Stimulated activated CD8-positive, alpha-beta memory T cell treated with anti-CD3 and anti-CD28 coated beads, Interleukin-7, amount 100 ng/mL, for 1 hour (primary cell): ENCODE data around the gene ZC2HC1B.

Source experiments
- DNase-seq, 2 donors: peaks; one replicate each; pipeline ENCODE4 v3.0.0-alpha.2; 2020; ENCODE audit warnings: low read depth in 2 of 2

ZC2HC1B gene

DNA sequence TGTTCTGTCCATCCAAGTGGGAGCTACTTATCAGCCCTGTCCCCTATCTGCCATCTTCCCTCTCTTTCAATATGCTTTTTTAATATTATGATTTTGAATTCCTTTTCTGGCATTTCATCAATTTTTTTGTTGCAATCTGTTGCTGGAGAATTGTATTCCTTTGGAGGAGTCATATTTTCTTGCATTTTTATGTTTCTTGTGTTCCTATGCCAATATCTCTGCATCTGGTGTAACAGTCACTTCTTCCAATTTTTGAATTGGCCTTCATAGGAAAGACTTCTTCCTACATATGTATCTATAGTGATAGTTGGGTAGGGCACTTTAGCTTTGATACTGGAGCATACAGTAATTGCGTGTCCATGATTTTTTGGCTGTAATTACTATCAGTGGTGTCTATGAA lies 70.1 kb downstream of the ZC2HC1B start:
- DNase-seq: no peak

DNA sequence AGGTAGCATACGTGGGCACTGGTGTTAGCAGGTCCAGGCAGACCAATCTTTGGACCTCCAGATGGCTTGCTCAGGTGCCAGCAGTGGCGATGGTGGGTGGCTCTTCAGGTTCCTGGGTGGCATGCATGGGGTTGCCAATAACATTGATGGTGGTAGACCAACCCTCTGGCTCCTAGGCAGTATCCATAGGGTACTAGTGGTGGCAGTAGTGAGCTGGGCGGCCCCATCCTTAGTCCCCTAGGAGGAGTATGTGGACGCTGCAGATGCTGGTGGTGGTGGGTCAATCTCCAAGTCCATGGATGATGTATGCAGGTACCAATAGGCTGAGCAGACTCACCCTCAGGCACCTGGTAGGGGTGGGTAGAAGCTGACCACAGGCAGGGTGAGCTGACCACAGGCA lies 70.6 kb downstream of the ZC2HC1B start:
- DNase-seq: no peak

DNA sequence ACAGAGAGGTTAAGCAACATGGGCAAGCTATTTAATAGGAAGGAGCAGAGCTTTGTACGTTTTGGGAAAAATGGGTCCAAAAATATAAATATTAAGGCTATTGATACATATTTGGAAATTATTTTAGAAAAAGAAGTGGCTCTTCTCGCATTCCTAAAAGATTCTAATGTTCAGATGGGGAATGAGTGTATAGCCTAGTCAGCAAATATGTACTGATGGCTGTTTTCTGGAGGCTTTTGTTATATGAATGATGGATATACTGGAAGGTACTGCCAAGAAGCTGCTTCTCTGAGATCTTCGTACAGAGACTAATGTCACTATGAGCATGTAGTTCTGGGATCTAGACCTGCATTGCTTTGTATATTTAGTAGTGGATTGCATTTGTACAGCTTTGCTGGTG lies 72.1 kb downstream of the ZC2HC1B start:
- no peak for DNase-seq

DNA sequence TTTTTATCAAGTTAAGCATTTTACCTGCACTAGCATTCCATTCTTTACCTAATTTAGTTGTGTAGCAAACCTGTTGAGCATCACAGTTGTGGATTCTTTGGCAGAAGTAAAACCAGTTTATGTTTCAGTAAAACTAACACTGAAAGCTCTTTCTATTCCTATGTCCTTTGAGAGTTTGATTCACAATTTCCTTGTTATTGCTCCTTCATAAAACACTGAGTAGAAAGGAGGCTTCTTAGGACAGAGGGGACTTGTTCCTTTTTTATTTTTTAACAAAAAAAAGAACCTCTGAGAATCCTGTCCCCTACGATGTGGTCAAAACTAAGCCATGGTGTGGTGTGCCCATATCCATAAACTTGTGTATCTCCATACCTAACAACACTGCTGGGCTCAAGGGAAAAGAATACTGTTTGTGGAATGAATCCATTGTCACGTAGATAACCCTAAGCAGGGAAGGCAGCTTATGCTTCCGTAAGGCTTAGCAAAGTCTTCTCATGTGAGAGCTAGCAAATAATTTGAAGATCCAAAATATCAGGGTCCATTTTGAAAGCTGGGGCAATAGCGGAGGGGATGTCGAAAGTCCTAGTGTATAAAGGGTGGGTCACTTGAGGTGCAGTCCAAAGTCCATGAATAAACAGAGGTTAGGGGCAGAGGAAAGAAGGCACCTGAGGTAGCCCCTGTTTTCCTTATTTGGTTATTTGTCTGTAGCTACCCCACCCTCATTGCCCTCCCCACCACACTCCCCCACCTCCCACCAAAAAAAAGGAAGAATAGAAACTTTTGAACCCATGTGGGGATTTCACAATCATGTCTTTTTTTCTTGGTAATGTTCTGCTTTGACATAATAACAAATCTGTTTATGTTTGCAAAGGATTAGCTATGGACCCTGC lies 72.7 kb downstream of the ZC2HC1B start:
- no peak for DNase-seq

DNA sequence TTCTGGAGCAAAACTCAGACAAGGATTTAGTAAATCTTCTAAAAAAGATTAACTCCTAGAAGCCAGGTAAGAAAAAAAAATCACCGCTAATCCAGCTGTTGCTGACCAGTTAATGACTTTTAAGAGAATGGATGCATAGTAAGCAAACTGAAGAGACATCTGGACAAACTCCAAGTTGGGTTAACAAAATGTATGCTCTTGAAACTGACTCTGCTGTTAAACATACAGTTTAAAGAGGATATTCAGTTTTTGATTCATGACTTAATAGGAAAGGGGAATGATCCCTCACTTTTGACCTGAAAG lies 73.3 kb downstream of the ZC2HC1B start:
- DNase-seq: no peak

DNA sequence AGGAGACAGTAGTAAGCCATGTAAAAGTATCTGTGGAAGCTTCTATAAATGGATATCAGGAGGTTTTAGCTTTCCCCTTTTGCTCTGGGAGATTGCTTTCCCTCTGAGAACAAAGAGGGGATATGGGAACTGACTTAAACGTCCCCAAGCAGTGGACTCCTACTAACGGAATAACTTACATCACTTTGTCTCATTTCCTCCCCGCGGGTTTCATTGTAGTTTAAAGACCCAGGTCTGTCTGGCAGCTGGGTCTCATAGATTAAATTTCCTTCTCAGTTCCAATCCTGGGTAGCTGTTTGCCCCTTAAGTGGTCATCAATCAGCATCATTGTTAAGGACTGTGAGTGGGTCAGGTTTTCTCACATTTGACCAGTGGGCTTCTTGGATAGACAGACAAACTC lies 75.1 kb downstream of the ZC2HC1B start:
- no peak for DNase-seq

- DNase-seq: peak; percentile 10 to 20
Observed at GRCh38 chr6:143940011-143940597, 75.8 kb downstream of the ZC2HC1B start.

DNA sequence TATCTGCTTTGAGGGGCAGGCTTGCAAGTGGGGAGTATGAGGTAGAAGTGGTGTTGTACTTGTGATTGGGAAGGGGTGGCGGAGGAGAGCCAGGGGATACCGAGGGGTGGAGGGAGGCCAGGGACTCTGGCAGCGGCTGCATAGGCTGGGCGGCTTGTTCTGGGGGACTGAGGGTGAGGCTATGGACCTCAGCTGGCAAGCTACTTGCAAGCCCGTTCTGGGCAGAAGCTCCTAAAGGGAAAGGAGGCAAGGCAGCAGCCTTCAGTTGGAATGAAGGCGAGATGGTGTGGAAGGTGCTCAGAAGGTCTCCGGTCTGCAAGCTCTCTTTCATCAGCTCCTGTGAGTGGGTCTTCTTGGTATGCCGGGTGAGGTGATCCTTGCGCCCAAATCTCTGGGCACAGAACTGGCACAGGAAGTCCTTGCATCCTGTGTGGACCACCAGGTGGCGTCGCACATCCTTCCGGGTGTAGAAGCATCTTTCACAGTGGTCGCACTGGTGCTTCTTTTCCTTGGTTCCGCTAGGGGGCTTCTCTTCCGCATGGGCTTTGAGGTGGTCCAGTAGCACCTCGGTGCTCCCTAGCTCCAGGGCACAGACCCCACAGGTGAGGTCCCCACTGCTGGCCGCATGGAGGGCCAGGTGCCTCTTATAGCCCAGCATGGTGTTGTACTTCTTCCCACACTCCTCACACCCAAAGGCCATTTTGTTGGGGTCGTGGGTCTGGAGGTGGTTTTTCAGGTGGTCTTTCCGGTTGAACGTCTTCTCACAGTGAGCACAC lies 77.8 kb downstream of the ZC2HC1B start:
- DNase-seq: peak; percentile 11 to 41

DNA sequence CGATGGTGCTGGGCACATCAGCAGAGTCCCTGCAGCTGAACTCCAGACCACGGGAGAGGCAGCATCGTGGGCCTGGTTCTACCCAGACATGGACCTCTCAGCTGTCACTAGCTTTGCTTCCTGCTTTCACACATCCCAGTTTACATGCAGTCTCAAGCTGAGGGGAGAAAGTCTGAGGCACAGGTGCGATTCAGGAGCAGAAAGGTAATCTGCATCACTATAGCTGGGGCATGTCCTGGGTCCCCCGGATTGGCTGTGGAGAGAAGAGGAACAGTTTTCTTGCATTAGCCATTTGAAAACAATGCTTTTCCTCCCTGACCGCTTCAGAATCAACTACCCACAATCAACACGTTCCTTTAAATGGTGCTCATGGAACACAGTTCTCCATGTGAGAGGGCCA lies 83.9 kb downstream of the ZC2HC1B start:
- no peak for DNase-seq

GRCh38 chr6:143949535-143949934 lies 85.3 kb downstream of the ZC2HC1B start:
- DNase-seq: no peak

DNA sequence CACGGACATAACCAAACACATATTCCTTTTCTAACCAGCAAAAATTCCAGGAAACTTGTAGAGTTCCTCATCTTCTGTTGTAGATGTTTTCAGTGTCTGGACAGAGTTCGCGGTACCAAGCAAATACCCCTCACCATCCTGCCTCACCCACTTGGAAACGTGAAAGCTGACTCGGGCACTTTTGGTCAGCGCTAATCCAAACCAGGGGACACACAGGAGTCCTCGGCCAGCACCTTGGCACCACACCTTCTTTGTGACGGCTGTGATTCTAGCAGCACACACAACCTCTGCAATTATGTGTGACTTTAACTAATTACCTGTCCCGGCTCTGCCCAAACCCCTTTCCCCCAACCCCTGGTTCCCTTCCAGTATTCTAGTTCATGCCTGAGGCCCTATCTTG lies 85.7 kb downstream of the ZC2HC1B start:
- no peak for DNase-seq

GRCh38 chr6:143950875-143951274 lies 86.6 kb downstream of the ZC2HC1B start:
- no peak for DNase-seq

DNA sequence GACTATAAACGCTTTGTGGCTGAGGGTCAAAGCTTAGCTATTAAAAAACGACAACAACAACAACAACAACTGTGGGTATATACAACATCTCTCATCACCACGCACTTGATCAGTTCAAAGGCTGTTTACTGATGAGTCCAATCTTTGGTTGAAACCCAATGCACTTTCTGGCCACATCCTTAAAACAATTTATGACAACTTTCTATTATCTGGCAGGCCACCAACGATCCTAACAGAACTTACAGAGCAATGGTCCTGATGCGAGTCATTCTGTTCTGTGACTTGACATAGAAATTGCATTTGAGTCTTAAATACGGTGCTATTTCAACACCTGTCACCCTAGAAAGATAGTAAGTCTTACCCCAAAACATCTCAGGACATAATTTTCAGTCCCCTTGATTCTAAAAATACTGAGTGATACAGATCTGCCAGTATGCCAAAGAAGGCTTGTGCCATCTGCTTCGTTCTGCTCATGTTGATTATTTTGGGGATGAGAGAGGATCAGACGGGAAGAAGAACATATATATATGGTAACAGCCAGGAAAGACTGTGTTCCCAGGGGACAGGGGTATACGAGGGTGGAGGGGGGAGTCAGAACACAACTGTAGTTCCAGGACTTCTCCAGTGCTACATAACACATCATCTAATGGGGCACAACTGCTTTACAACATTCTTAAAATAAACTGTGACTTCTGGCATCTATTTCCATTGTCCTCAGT lies 87.9 kb downstream of the ZC2HC1B start:
- no peak for DNase-seq

- DNase-seq: no peak
Observed at GRCh38 chr6:143952947-143953701, 88.8 kb downstream of the ZC2HC1B start.

DNA sequence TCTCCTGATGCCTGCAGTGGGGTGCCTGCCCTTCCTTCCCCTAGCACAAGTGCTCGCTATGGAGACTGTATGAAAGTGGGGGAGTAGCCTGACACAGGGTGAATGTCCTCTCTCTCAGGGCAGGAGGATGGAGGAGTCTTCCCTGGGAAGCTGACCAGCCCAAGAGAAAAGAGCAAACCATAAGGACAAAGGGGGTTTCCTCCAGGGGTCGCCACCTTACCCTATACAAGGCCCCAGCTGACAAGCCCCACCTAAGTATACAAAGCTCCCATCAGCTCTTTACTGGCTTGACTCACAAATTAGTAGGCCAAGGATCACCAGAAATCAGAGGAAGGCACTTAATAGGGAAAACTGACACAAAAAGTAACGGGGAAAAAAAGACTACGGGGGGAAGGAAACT lies 89.6 kb downstream of the ZC2HC1B start:
- DNase-seq: no peak

- no peak for DNase-seq
Observed at GRCh38 chr6:143955971-143956370, 91.7 kb downstream of the ZC2HC1B start.

DNA sequence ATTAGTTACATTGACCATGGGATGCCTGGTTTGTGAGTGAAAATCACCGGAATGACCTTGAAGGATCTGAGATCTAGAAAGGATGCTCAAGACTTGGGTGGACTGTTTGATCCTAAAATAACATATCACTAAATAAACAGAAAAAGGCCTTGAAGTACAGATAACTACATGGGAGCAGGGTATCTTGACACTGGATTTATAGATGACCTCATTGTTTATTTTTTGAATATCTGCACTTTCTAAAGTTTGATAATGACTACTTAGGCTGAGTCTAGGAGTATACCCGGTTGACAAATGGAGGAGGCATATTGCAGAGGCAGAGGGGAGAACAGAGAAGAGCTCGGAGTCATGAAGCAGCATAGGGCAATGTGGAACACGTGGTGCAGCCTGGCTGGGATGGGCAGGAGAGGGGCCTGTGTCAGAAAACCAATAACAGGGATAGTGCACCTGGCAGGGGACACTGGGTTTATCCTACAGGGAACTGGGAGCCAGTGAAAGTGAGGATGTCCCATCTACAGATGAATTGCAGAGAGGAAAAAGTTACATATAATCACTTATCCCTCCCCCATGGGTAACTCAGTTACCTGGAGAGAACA lies 93.5 kb downstream of the ZC2HC1B start:
- no peak for DNase-seq

DNA sequence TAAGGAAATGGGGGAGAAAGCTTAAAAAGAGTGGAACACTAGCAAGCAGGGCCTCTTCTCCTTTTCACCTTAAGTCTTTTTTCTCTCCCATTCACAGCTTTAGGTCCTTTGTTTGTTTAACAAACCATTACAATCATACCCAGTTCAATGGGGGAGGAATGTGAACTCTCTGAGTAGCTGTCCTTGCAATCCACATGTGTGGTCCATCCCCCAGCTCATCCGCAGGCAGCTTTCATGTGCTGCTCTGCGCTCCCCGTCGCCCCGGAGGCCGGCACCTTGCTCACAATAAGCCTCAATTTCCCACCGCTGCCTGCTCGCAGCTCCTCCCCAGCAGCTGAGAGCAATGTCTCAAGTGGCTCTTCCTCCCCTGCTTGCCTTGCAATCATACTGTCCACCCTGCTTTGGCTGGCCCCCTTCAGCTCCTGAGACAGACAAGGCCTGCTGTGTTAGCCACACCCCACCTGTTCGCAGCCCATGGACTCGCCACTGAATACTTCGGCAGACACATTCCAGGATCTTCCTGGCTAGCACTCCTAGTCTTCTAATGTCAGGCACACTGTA lies 94.6 kb downstream of the ZC2HC1B start:
- no peak for DNase-seq

DNA sequence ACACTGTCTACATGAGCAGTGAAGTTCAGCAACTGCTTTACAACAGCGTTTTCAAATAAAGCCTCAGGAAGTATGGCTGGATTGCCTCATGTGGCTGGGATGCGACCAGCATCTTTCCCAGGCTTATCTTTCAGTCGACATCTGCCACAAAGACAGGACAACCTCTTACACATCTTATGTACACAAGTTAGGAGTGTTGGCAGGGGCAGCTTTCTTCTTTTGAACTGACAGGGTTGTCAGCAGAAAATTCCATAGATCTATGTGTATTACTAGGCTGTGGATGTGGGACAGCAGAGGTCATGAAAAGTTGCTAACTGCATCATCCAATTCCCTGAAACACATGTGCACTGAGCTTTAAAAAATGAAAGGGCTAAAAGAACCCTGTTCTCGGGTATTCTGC lies 95.7 kb downstream of the ZC2HC1B start:
- no peak for DNase-seq

DNA sequence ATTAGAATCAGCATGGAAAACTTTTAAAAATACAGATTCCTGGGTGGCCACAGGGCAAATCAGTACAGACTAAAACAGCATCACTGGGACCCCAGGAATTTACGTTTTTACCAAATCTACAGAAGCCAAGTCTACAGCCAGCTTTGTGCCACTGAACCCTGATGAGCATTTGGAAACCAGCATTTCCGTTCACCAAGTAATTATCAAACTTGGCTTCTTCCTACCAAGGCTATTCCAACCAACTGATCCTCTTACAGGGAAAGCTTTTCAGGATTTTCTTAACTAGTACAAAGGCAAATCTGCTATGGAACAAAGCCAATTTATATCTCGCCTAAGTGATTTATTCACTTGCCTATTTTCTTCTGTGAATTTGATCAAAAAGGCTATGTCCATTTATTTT lies 96.8 kb downstream of the ZC2HC1B start:
- DNase-seq: no peak
